CD4-positive, alpha-beta T cell (primary cell): Measurements from ENCODE around the gene NT5DC3. TPM values are rescaled to one million over a fixed set of nuclear protein-coding genes. Genes with fewer than 3 reads are reported as not detected.

Source experiments
- ATAC-seq: fragments of 200-7000 bp; cut with Tn5 transposase; one replicate; pipeline ENCODE4 v1.10.0; 2022; ENCODE audit warnings: mild to moderate bottlenecking; ENCODE audit not compliant: poor library complexity
- CTCF ChIA-PET: fragments of 350-600 bp; sonication (Branson Sonifier 250); formaldehyde crosslinking; loops from one replicate; lab custom pipeline; 2021; ENCODE audit warnings: antibody characterized with exemption, inconsistent platforms; lab: Charles Lee
- POLR2A ChIA-PET: fragments of 350-600 bp; sonication (Branson Sonifier 250); formaldehyde crosslinking; loops from one replicate; lab custom pipeline; 2021; ENCODE audit warnings: antibody characterized with exemption, inconsistent platforms; lab: Charles Lee
- DNase-seq, 14 experiments: peaks; one replicate each; pipeline ENCODE4 v3.0.0-alpha.2; 2013 to 2020; ENCODE audit warnings: mixed read lengths in 2 of 14
- H3K27ac ChIP-seq, 2 donors: one replicate each; pipeline versions ENCODE4 v1.5.1 to v1.7.0; 2013; ENCODE audit warnings: low read length in 2 of 2, low read depth in 1 of 2, mild to moderate bottlenecking in 1 of 2
- H3K27me3 ChIP-seq, 2 experiments: 1 replicate in 1 of 2; 2 replicates in 1 of 2; pipeline versions ENCODE4 v1.6.1 to v1.7.0; 2013; ENCODE audit warnings: low read length in 2 of 2, control low read depth in 1 of 2, mild to moderate bottlenecking in 1 of 2, moderate library complexity in 1 of 2; ENCODE audit not compliant: insufficient read depth in 2 of 2, control insufficient read depth in 1 of 2
- H3K36me3 ChIP-seq: one replicate; pipeline ENCODE4 v1.6.1; 2013; ENCODE audit warnings: low read length, control low read depth; ENCODE audit not compliant: insufficient read depth
- H3K4me1 ChIP-seq: one replicate; pipeline ENCODE4 v1.6.1; 2013; ENCODE audit warnings: low read length, control low read depth; ENCODE audit not compliant: insufficient read depth
- H3K4me3 ChIP-seq: one replicate; pipeline ENCODE4 v1.5.1; 2013; ENCODE audit warnings: mild to moderate bottlenecking, low read length, moderate library complexity
- H3K9me3 ChIP-seq, 2 experiments: 1 replicate in 1 of 2; 2 replicates in 1 of 2; pipeline versions ENCODE4 v1.6.1 to v1.7.0; 2013; ENCODE audit warnings: low read length in 2 of 2, mild to moderate bottlenecking in 2 of 2, control low read depth in 1 of 2, moderate library complexity in 1 of 2; ENCODE audit not compliant: control insufficient read depth in 1 of 2, insufficient read depth in 1 of 2
- H3K27ac Mint-ChIP-seq: one replicate; pipeline ENCODE4 v1.8.0; 2020; ENCODE audit warnings: mixed read lengths
- H3K27me3 Mint-ChIP-seq: one replicate; pipeline ENCODE4 v1.8.0; 2021; ENCODE audit warnings: mixed read lengths
- H3K36me3 Mint-ChIP-seq: one replicate; pipeline ENCODE4 v1.8.0; 2021; ENCODE audit warnings: low read depth, mixed read lengths
- H3K4me1 Mint-ChIP-seq: one replicate; pipeline ENCODE4 v1.8.0; 2021; ENCODE audit warnings: low read depth, mixed read lengths
- H3K4me3 Mint-ChIP-seq: one replicate; pipeline ENCODE4 v1.8.0; 2020; ENCODE audit warnings: mild to moderate bottlenecking, mixed read lengths
- H3K9me3 Mint-ChIP-seq: one replicate; pipeline ENCODE4 v1.8.0; 2020; ENCODE audit warnings: mixed read lengths
- intact Hi-C, 2 experiments: fragments of 100-400 bp; cut with DNase I in 1 of 2; cut with micrococcal nuclease in 1 of 2; formaldehyde crosslinking; loops; one replicate each; pipeline versions ENCODE4 v1.15.1 to v1.9.0; 2023 to 2025; cut with DNase I, micrococcal nuclease
- total RNA-seq, 174 experiments: library from RNA in 2 of 174; stranded (reverse) in 2 of 174; gene quantifications; one replicate each; pipeline ENCODE4 v1.2.3 and lab custom pipeline; 2021 to 2026
- TF ChIP-seq, protein P1 (sequence below): fragments of 200-600 bp; IDR thresholded peaks from one replicate; pipeline ENCODE4 v1.8.0; 2022; ENCODE audit warnings: antibody characterized with exemption, mild to moderate bottlenecking

The NT5DC3 gene
- total RNA-seq, 2 experiments from 2014 or later = 3.5 to 4.0 TPM

- Mint-ChIP-seq H3K27ac (no peak overlapping the region), H3K27me3 (no peaks in the 10 kb centered on the region), H3K9me3 (no peaks in the 10 kb centered on the region), H3K4me3 (no peak overlapping the region), H3K4me1 (no peaks in the 10 kb centered on the region), H3K36me3 (no peaks in the 10 kb centered on the region)
- TF ChIP-seq, protein P1, sequence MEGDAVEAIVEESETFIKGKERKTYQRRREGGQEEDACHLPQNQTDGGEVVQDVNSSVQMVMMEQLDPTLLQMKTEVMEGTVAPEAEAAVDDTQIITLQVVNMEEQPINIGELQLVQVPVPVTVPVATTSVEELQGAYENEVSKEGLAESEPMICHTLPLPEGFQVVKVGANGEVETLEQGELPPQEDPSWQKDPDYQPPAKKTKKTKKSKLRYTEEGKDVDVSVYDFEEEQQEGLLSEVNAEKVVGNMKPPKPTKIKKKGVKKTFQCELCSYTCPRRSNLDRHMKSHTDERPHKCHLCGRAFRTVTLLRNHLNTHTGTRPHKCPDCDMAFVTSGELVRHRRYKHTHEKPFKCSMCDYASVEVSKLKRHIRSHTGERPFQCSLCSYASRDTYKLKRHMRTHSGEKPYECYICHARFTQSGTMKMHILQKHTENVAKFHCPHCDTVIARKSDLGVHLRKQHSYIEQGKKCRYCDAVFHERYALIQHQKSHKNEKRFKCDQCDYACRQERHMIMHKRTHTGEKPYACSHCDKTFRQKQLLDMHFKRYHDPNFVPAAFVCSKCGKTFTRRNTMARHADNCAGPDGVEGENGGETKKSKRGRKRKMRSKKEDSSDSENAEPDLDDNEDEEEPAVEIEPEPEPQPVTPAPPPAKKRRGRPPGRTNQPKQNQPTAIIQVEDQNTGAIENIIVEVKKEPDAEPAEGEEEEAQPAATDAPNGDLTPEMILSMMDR = no peak
- ChIA-PET POLR2A (no interaction called here), CTCF (no interaction called here)
- Histone ChIP-seq H3K27me3 (no peaks in the 10 kb centered on the region), H3K36me3 (no peaks in the 10 kb centered on the region), H3K4me1 (no peaks in the 10 kb centered on the region), H3K9me3 (no peaks in the 10 kb centered on the region), H3K27ac (no peak overlapping the region), H3K4me3 (no peak overlapping the region)
- DNase-seq = no peak
- intact Hi-C loops = no loop called here
- ATAC-seq = no peak
Measured at GRCh38 chr12:103757248-103757647, 83.8 kb downstream of the NT5DC3 start.

- H3K4me3 Mint-ChIP-seq = no peak overlapping the region
Measured at GRCh38 chr12:103756443-103756842, 84.6 kb downstream of the NT5DC3 start.

GRCh38 chr12:103755425-103755824 lies 85.6 kb downstream of the NT5DC3 start:
- Histone ChIP-seq H3K9me3 (no peaks in the 10 kb centered on the region), H3K27ac (no peak overlapping the region), H3K4me1 (no peaks in the 10 kb centered on the region), H3K27me3 (no peaks in the 10 kb centered on the region), H3K36me3 (no peaks in the 10 kb centered on the region), H3K4me3 (no peak overlapping the region)
- H3K27ac Mint-ChIP-seq = no peak overlapping the region
- H3K4me1 Mint-ChIP-seq = no peaks in the 10 kb centered on the region
- ATAC-seq (no peak), DNase-seq (no peak)
- no peaks in the 10 kb centered on the region for H3K36me3 Mint-ChIP-seq
- TF ChIP-seq, protein P1 = no peak
- intact Hi-C loops = no loop called here
- no peak overlapping the region for H3K4me3 Mint-ChIP-seq
- ChIA-PET POLR2A (no interaction called here), CTCF (no interaction called here)
- no peaks in the 10 kb centered on the region for H3K9me3 Mint-ChIP-seq
- no peaks in the 10 kb centered on the region for H3K27me3 Mint-ChIP-seq

More at GRCh38 chr12:103756443-103756842, 84.6 kb downstream of the NT5DC3 start:
- POLR2A ChIA-PET = no interaction called here
- Mint-ChIP-seq H3K9me3 (no peaks in the 10 kb centered on the region), H3K4me1 (no peaks in the 10 kb centered on the region), H3K27ac (no peak overlapping the region), H3K27me3 (no peaks in the 10 kb centered on the region), H3K36me3 (no peaks in the 10 kb centered on the region)
- CTCF ChIA-PET = no interaction called here
- Histone ChIP-seq H3K4me1 (no peaks in the 10 kb centered on the region), H3K9me3 (no peaks in the 10 kb centered on the region), H3K27me3 (no peaks in the 10 kb centered on the region), H3K27ac (no peak overlapping the region), H3K36me3 (no peaks in the 10 kb centered on the region), H3K4me3 (no peak overlapping the region)
- intact Hi-C loops = no loop called here
- DNase-seq = no peak
- ATAC-seq = no peak
- TF ChIP-seq, protein P1 = no peak
